Parathyroid adenoma (tissue), 2 donors: ENCODE data around the gene ISX.

ENCODE experiments used
- H2AFZ ChIP-seq: fragments of 300-600 bp; sonication (generic); one replicate; pipeline ENCODE4 v1.7.0; 2017; ENCODE audit warnings: antibody characterized with exemption, mild to moderate bottlenecking
- H3K27ac ChIP-seq: fragments of 300-600 bp; sonication (generic); one replicate; pipeline ENCODE4 v1.7.0; 2017
- H3K27me3 ChIP-seq: fragments of 300-600 bp; sonication (generic); one replicate; pipeline ENCODE4 v1.7.0; 2017; ENCODE audit warnings: low read length; ENCODE audit not compliant: control insufficient read depth, insufficient read depth
- H3K36me3 ChIP-seq: fragments of 300-600 bp; sonication (generic); one replicate; pipeline ENCODE4 v1.7.0; 2017; ENCODE audit warnings: low read length; ENCODE audit not compliant: control insufficient read depth, insufficient read depth
- H3K4me1 ChIP-seq: fragments of 300-600 bp; sonication (generic); one replicate; pipeline ENCODE4 v1.7.0; 2017; ENCODE audit warnings: control low read depth
- H3K4me2 ChIP-seq: fragments of 300-600 bp; sonication (generic); one replicate; pipeline ENCODE4 v1.7.0; 2017; ENCODE audit warnings: low read length
- H3K4me3 ChIP-seq: fragments of 300-600 bp; sonication (generic); one replicate; pipeline ENCODE4 v1.7.0; 2017; ENCODE audit warnings: low read depth, low read length
- H3K79me2 ChIP-seq: fragments of 300-600 bp; sonication (generic); one replicate; pipeline ENCODE4 v1.7.0; 2017; ENCODE audit warnings: control low read depth
- H3K9ac ChIP-seq: fragments of 300-600 bp; sonication (generic); one replicate; pipeline ENCODE4 v1.7.0; 2017; ENCODE audit warnings: mild to moderate bottlenecking
- H3K9me3 ChIP-seq: fragments of 300-600 bp; sonication (generic); one replicate; pipeline ENCODE4 v1.7.0; 2017; ENCODE audit warnings: low read length; ENCODE audit not compliant: control insufficient read depth
- TF ChIP-seq, protein P1 (sequence below): fragments of 300-600 bp; sonication (generic); IDR thresholded peaks from one replicate; pipeline ENCODE4 v1.7.0; 2017; ENCODE audit warnings: antibody characterized with exemption, mild to moderate bottlenecking
- donor health status: primary hyperparathyroidism.

The ISX gene

DNA sequence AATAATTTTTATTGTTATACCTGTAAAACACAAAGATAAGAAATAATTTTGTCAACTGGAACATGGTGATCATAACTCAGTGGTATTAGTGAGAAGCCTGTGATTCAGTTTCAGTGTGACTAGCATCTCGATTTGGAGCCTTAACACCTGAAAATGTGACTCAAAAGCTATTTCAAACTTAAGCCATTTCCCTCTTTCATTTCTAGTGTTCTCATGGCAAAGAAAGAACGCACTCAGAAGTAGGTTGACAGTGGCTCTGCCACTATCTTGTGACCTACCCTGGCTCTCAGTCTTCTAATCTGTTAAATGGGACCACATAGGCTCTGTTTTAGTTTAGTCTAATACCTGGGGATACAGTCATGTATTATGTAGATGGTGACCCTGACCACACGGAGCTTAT lies 62.7 kb downstream of the ISX start:
- H3K27me3 ChIP-seq: no peaks in the 10 kb centered on the region
- H3K79me2 ChIP-seq: no peaks in the 10 kb centered on the region
- no peaks in the 10 kb centered on the region for H3K9me3 ChIP-seq
- TF ChIP-seq, protein P1, sequence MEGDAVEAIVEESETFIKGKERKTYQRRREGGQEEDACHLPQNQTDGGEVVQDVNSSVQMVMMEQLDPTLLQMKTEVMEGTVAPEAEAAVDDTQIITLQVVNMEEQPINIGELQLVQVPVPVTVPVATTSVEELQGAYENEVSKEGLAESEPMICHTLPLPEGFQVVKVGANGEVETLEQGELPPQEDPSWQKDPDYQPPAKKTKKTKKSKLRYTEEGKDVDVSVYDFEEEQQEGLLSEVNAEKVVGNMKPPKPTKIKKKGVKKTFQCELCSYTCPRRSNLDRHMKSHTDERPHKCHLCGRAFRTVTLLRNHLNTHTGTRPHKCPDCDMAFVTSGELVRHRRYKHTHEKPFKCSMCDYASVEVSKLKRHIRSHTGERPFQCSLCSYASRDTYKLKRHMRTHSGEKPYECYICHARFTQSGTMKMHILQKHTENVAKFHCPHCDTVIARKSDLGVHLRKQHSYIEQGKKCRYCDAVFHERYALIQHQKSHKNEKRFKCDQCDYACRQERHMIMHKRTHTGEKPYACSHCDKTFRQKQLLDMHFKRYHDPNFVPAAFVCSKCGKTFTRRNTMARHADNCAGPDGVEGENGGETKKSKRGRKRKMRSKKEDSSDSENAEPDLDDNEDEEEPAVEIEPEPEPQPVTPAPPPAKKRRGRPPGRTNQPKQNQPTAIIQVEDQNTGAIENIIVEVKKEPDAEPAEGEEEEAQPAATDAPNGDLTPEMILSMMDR: no peak
- H3K36me3 ChIP-seq: no peaks in the 10 kb centered on the region
- H3K9ac ChIP-seq: no peak overlapping the region
- H3K4me3 ChIP-seq: no peak overlapping the region
- no peaks in the 10 kb centered on the region for H3K4me1 ChIP-seq
- no peak overlapping the region for H3K4me2 ChIP-seq
- H2AFZ ChIP-seq: no peak overlapping the region
- H3K27ac ChIP-seq: no peak overlapping the region

DNA sequence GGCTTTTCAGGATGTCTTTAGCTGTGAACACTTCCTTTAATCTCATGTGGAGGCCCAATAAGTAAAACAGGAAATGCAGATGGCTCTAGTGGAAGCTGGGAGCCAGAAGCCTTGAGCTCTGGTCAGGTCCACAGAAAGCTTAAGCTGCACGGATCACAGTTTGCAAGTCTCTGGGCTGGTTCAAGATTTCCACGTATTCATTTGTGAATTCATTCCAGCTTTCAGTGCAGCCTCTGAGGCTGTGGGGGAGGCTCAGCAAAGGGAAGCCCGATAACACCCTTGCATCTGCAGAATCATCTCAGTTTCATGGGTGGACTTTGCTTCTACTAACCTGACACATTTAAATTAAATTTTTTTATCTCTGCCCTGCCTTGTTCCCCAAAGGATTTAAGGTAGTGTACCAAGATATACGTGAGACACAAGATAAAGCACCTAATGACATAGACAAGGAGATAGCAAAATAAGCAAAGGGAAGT lies 65.6 kb downstream of the ISX start:
- Histone ChIP-seq H3K36me3 (no peaks in the 10 kb centered on the region), H3K79me2 (no peaks in the 10 kb centered on the region), H3K4me2 (no peak overlapping the region), H3K27me3 (no peaks in the 10 kb centered on the region), H3K27ac (no peak overlapping the region), H3K4me3 (no peak overlapping the region), H2AFZ (no peak overlapping the region), H3K4me1 (no peaks in the 10 kb centered on the region), H3K9ac (no peak overlapping the region), H3K9me3 (no peaks in the 10 kb centered on the region)
- TF ChIP-seq, protein P1: no peak

- no peaks in the 10 kb centered on the region for H3K36me3 ChIP-seq
- TF ChIP-seq, protein P1: no peak
- no peaks in the 10 kb centered on the region for H3K4me1 ChIP-seq
- H3K79me2 ChIP-seq: no peaks in the 10 kb centered on the region
- no peak overlapping the region for H3K27ac ChIP-seq
- no peak overlapping the region for H3K4me2 ChIP-seq
- H3K4me3 ChIP-seq: no peak overlapping the region
- no peak overlapping the region for H2AFZ ChIP-seq
- no peaks in the 10 kb centered on the region for H3K27me3 ChIP-seq
- H3K9ac ChIP-seq: no peak overlapping the region
- H3K9me3 ChIP-seq: no peaks in the 10 kb centered on the region
These were observed 66.6 kb downstream of the ISX start for GRCh38 chr22:35132568-35132967.

- no peak overlapping the region for H3K9ac ChIP-seq
These were observed 67.9 kb downstream of the ISX start for GRCh38 chr22:35133702-35134380.

More at GRCh38 chr22:35133702-35134380, 67.9 kb downstream of the ISX start:
- H2AFZ ChIP-seq: no peak overlapping the region
- no peak overlapping the region for H3K4me2 ChIP-seq
- no peaks in the 10 kb centered on the region for H3K9me3 ChIP-seq
- no peaks in the 10 kb centered on the region for H3K4me1 ChIP-seq
- H3K27me3 ChIP-seq: no peaks in the 10 kb centered on the region
- no peak overlapping the region for H3K4me3 ChIP-seq
- no peaks in the 10 kb centered on the region for H3K79me2 ChIP-seq
- no peak overlapping the region for H3K27ac ChIP-seq
- no peaks in the 10 kb centered on the region for H3K36me3 ChIP-seq
- TF ChIP-seq, protein P1: no peak
